ENCODE data around the gene FERMT3.

The FERMT3 gene

GRCh38 chr11:64210301-64211020 lies 3.9 kb downstream of the FERMT3 start:
- no peaks in the 10 kb centered on the region for H3K27me3 ChIP-seq (ENCODE audit: control insufficient read depth, insufficient read depth, low read length)
- H3K4me1 ChIP-seq (ENCODE audit: control insufficient read depth, low read depth, low read length), result no peaks in the 10 kb centered on the region
- H3K36me3 ChIP-seq (ENCODE audit: control insufficient read depth, low read depth, low read length), result peaks cover 21% of the 10 kb centered on the region
- no peak overlapping the region for H3K9ac ChIP-seq (ENCODE audit: low read length)
- no peak overlapping the region for H3K4me3 ChIP-seq (ENCODE audit: low read length)
- H3K27ac ChIP-seq (ENCODE audit: low read length), result no peak overlapping the region
- H3K9me3 ChIP-seq (ENCODE audit: control insufficient read depth, low read depth, low read length), result no peaks in the 10 kb centered on the region

- no peak overlapping the region for H3K9ac ChIP-seq (ENCODE audit: low read length)
- no peaks in the 10 kb centered on the region for H3K9me3 ChIP-seq (ENCODE audit: control insufficient read depth, low read depth, low read length)
- H3K36me3 ChIP-seq (ENCODE audit: control insufficient read depth, low read depth, low read length), result peaks cover 12% of the 10 kb centered on the region
- no peaks in the 10 kb centered on the region for H3K4me1 ChIP-seq (ENCODE audit: control insufficient read depth, low read depth, low read length)
- H3K27me3 ChIP-seq (ENCODE audit: control insufficient read depth, insufficient read depth, low read length), result no peaks in the 10 kb centered on the region
- H3K27ac ChIP-seq (ENCODE audit: low read length), result no peak overlapping the region
- H3K4me3 ChIP-seq (ENCODE audit: low read length), result no peak overlapping the region
These were observed 4.8 kb downstream of the FERMT3 start for GRCh38 chr11:64211181-64211872.

GRCh38 chr11:64216879-64217278 lies 10.4 kb downstream of the FERMT3 start:
- H3K9ac ChIP-seq (ENCODE audit: low read length), result no peak overlapping the region
- H3K4me3 ChIP-seq (ENCODE audit: low read length), result no peak overlapping the region
- H3K36me3 ChIP-seq (ENCODE audit: control insufficient read depth, low read depth, low read length), result peaks cover 9% of the 10 kb centered on the region
- no peaks in the 10 kb centered on the region for H3K9me3 ChIP-seq (ENCODE audit: control insufficient read depth, low read depth, low read length)
- H3K27ac ChIP-seq (ENCODE audit: low read length), result no peak overlapping the region
- H3K4me1 ChIP-seq (ENCODE audit: control insufficient read depth, low read depth, low read length), result no peaks in the 10 kb centered on the region
- no peaks in the 10 kb centered on the region for H3K27me3 ChIP-seq (ENCODE audit: control insufficient read depth, insufficient read depth, low read length)

GRCh38 chr11:64218628-64219353 lies 12.3 kb downstream of the FERMT3 start:
- no peaks in the 10 kb centered on the region for H3K9me3 ChIP-seq (ENCODE audit: control insufficient read depth, low read depth, low read length)
- H3K36me3 ChIP-seq (ENCODE audit: control insufficient read depth, low read depth, low read length), result peaks cover 6% of the 10 kb centered on the region
- no peak overlapping the region for H3K9ac ChIP-seq (ENCODE audit: low read length)
- H3K4me1 ChIP-seq (ENCODE audit: control insufficient read depth, low read depth, low read length), result no peaks in the 10 kb centered on the region
- no peaks in the 10 kb centered on the region for H3K27me3 ChIP-seq (ENCODE audit: control insufficient read depth, insufficient read depth, low read length)
- H3K27ac ChIP-seq (ENCODE audit: low read length), result no peak overlapping the region
- H3K4me3 ChIP-seq (ENCODE audit: low read length), result no peak overlapping the region

GRCh38 chr11:64219354-64219684 lies 12.8 kb downstream of the FERMT3 start:
- H3K27me3 ChIP-seq (ENCODE audit: control insufficient read depth, insufficient read depth, low read length), result no peaks in the 10 kb centered on the region
- H3K9ac ChIP-seq (ENCODE audit: low read length), result no peak overlapping the region
- no peak overlapping the region for H3K4me3 ChIP-seq (ENCODE audit: low read length)
- no peaks in the 10 kb centered on the region for H3K4me1 ChIP-seq (ENCODE audit: control insufficient read depth, low read depth, low read length)
- peaks cover 6% of the 10 kb centered on the region for H3K36me3 ChIP-seq (ENCODE audit: control insufficient read depth, low read depth, low read length)
- no peak overlapping the region for H3K27ac ChIP-seq (ENCODE audit: low read length)
- no peaks in the 10 kb centered on the region for H3K9me3 ChIP-seq (ENCODE audit: control insufficient read depth, low read depth, low read length)

- no peak overlapping the region for H3K9ac ChIP-seq (ENCODE audit: low read length)
- H3K36me3 ChIP-seq (ENCODE audit: control insufficient read depth, low read depth, low read length), result peaks cover 6% of the 10 kb centered on the region
These were observed 13.2 kb downstream of the FERMT3 start for GRCh38 chr11:64219755-64220154.

GRCh38 chr11:64220271-64220670 lies 13.8 kb downstream of the FERMT3 start:
- H3K36me3 ChIP-seq (ENCODE audit: control insufficient read depth, low read depth, low read length), result peaks cover 6% of the 10 kb centered on the region
- H3K27me3 ChIP-seq (ENCODE audit: control insufficient read depth, insufficient read depth, low read length), result no peaks in the 10 kb centered on the region
- no peak overlapping the region for H3K27ac ChIP-seq (ENCODE audit: low read length)
- no peaks in the 10 kb centered on the region for H3K9me3 ChIP-seq (ENCODE audit: control insufficient read depth, low read depth, low read length)
- no peak overlapping the region for H3K9ac ChIP-seq (ENCODE audit: low read length)
- H3K4me3 ChIP-seq (ENCODE audit: low read length), result no peak overlapping the region
- H3K4me1 ChIP-seq (ENCODE audit: control insufficient read depth, low read depth, low read length), result no peaks in the 10 kb centered on the region

More at GRCh38 chr11:64219755-64220154, 13.2 kb downstream of the FERMT3 start:
- Histone ChIP-seq H3K4me3 (ENCODE audit: low read length) (no peak overlapping the region), H3K9me3 (ENCODE audit: control insufficient read depth, low read depth, low read length) (no peaks in the 10 kb centered on the region), H3K27ac (ENCODE audit: low read length) (no peak overlapping the region), H3K4me1 (ENCODE audit: control insufficient read depth, low read depth, low read length) (no peaks in the 10 kb centered on the region), H3K27me3 (ENCODE audit: control insufficient read depth, insufficient read depth, low read length) (no peaks in the 10 kb centered on the region)

- Histone ChIP-seq H3K27me3 (ENCODE audit: control insufficient read depth, insufficient read depth, low read length) (no peaks in the 10 kb centered on the region), H3K27ac (ENCODE audit: low read length) (no peak overlapping the region), H3K9me3 (ENCODE audit: control insufficient read depth, low read depth, low read length) (no peaks in the 10 kb centered on the region), H3K9ac (ENCODE audit: low read length) (no peak overlapping the region), H3K4me1 (ENCODE audit: control insufficient read depth, low read depth, low read length) (no peaks in the 10 kb centered on the region), H3K4me3 (ENCODE audit: low read length) (no peak overlapping the region), H3K36me3 (ENCODE audit: control insufficient read depth, low read depth, low read length) (peaks cover 6% of the 10 kb centered on the region)
These were observed 14.3 kb downstream of the FERMT3 start for GRCh38 chr11:64220798-64221197.

GRCh38 chr11:64222651-64223000 lies 16.1 kb downstream of the FERMT3 start:
- Histone ChIP-seq H3K9me3 (ENCODE audit: control insufficient read depth, low read depth, low read length) (no peaks in the 10 kb centered on the region), H3K27ac (ENCODE audit: low read length) (no peak overlapping the region), H3K4me3 (ENCODE audit: low read length) (no peak overlapping the region), H3K9ac (ENCODE audit: low read length) (no peak overlapping the region), H3K4me1 (ENCODE audit: control insufficient read depth, low read depth, low read length) (no peaks in the 10 kb centered on the region), H3K27me3 (ENCODE audit: control insufficient read depth, insufficient read depth, low read length) (no peaks in the 10 kb centered on the region), H3K36me3 (ENCODE audit: control insufficient read depth, low read depth, low read length) (peaks cover 6% of the 10 kb centered on the region)

- Histone ChIP-seq H3K4me1 (ENCODE audit: control insufficient read depth, low read depth, low read length) (no peaks in the 10 kb centered on the region), H3K4me3 (ENCODE audit: low read length) (no peak overlapping the region), H3K9me3 (ENCODE audit: control insufficient read depth, low read depth, low read length) (no peaks in the 10 kb centered on the region), H3K27me3 (ENCODE audit: control insufficient read depth, insufficient read depth, low read length) (no peaks in the 10 kb centered on the region), H3K27ac (ENCODE audit: low read length) (no peak overlapping the region), H3K9ac (ENCODE audit: low read length) (no peak overlapping the region), H3K36me3 (ENCODE audit: control insufficient read depth, low read depth, low read length) (peaks cover 6% of the 10 kb centered on the region)
These were observed 16.6 kb downstream of the FERMT3 start for GRCh38 chr11:64223001-64223651.

- peaks cover 6% of the 10 kb centered on the region for H3K36me3 ChIP-seq (ENCODE audit: control insufficient read depth, low read depth, low read length)
- H3K27ac ChIP-seq (ENCODE audit: low read length), result no peak overlapping the region
- no peak overlapping the region for H3K9ac ChIP-seq (ENCODE audit: low read length)
- no peak overlapping the region for H3K4me3 ChIP-seq (ENCODE audit: low read length)
- no peaks in the 10 kb centered on the region for H3K4me1 ChIP-seq (ENCODE audit: control insufficient read depth, low read depth, low read length)
- no peaks in the 10 kb centered on the region for H3K9me3 ChIP-seq (ENCODE audit: control insufficient read depth, low read depth, low read length)
- no peaks in the 10 kb centered on the region for H3K27me3 ChIP-seq (ENCODE audit: control insufficient read depth, insufficient read depth, low read length)
These were observed 17.8 kb downstream of the FERMT3 start for GRCh38 chr11:64224151-64224890.
